Activated naive CD8-positive, alpha-beta T cell (primary cell): Measurements from ENCODE around the gene SPEF1.

ENCODE experiments used
- H3K27ac Mint-ChIP-seq: one replicate; pipeline ENCODE4 v1.8.0; 2021; ENCODE audit warnings: mixed read lengths
- H3K27me3 Mint-ChIP-seq: one replicate; pipeline ENCODE4 v1.8.0; 2021; ENCODE audit warnings: mixed read lengths
- H3K36me3 Mint-ChIP-seq: one replicate; pipeline ENCODE4 v1.8.0; 2021; ENCODE audit warnings: mixed read lengths
- H3K4me1 Mint-ChIP-seq: one replicate; pipeline ENCODE4 v1.8.0; 2021; ENCODE audit warnings: low read depth, mixed read lengths
- H3K4me3 Mint-ChIP-seq: one replicate; pipeline ENCODE4 v1.8.0; 2021; ENCODE audit warnings: mild to moderate bottlenecking, mixed read lengths
- H3K9me3 Mint-ChIP-seq: one replicate; pipeline ENCODE4 v1.8.0; 2021; ENCODE audit warnings: low read depth, mixed read lengths

The SPEF1 gene

DNA sequence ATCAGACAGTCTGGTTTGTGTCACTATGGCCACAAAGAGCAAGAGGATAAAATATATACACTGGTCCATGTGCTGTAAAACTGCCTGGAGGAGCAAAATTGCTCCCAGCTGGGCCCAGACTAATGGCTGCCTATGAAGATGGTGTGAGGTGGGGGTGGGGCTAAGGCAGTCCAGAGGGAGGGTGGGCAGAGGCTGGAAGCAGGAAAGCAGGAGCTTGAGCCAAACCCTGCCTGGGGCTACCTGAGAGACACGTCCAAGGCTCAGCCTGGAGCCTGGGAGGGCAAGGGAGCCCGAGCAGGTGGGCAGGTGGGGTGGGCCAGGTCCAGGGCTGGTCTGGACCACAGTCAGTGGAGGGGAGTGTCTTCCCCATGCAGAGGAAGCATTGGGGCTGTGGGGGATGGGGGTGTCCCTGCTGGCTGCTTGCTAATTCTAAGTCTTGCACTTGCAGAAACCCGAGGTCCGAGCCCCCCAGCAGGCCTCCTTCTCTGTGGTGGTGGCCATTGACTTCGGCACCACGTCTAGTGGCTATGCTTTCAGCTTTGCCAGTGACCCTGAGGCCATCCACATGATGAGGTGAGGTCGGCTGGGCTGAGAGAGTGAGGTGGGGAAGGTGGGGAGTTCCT lies 39.3 kb downstream of the SPEF1 start:
- H3K36me3 Mint-ChIP-seq = no peaks in the 10 kb centered on the region
- no peak overlapping the region for H3K4me3 Mint-ChIP-seq
- H3K27ac Mint-ChIP-seq = no peak overlapping the region
- H3K9me3 Mint-ChIP-seq = no peaks in the 10 kb centered on the region
- peaks cover 3% of the 10 kb centered on the region for H3K27me3 Mint-ChIP-seq
- H3K4me1 Mint-ChIP-seq = peaks cover 12% of the 10 kb centered on the region

GRCh38 chr20:3740615-3741301 lies 40.5 kb downstream of the SPEF1 start:
- H3K4me3 Mint-ChIP-seq = no peak overlapping the region
- no peak overlapping the region for H3K27ac Mint-ChIP-seq
- no peaks in the 10 kb centered on the region for H3K36me3 Mint-ChIP-seq
- peaks cover 12% of the 10 kb centered on the region for H3K4me1 Mint-ChIP-seq
- H3K27me3 Mint-ChIP-seq = peaks cover 2% of the 10 kb centered on the region
- H3K9me3 Mint-ChIP-seq = no peaks in the 10 kb centered on the region

GRCh38 chr20:3739926-3740451 lies 41.3 kb downstream of the SPEF1 start:
- Mint-ChIP-seq H3K4me1 (peaks cover 9% of the 10 kb centered on the region), H3K4me3 (no peak overlapping the region), H3K27me3 (peaks cover 2% of the 10 kb centered on the region), H3K27ac (no peak overlapping the region), H3K9me3 (no peaks in the 10 kb centered on the region), H3K36me3 (no peaks in the 10 kb centered on the region)

GRCh38 chr20:3739054-3739925 lies 42.0 kb downstream of the SPEF1 start:
- peaks cover 2% of the 10 kb centered on the region for H3K27me3 Mint-ChIP-seq
- H3K27ac Mint-ChIP-seq = no peak overlapping the region

DNA sequence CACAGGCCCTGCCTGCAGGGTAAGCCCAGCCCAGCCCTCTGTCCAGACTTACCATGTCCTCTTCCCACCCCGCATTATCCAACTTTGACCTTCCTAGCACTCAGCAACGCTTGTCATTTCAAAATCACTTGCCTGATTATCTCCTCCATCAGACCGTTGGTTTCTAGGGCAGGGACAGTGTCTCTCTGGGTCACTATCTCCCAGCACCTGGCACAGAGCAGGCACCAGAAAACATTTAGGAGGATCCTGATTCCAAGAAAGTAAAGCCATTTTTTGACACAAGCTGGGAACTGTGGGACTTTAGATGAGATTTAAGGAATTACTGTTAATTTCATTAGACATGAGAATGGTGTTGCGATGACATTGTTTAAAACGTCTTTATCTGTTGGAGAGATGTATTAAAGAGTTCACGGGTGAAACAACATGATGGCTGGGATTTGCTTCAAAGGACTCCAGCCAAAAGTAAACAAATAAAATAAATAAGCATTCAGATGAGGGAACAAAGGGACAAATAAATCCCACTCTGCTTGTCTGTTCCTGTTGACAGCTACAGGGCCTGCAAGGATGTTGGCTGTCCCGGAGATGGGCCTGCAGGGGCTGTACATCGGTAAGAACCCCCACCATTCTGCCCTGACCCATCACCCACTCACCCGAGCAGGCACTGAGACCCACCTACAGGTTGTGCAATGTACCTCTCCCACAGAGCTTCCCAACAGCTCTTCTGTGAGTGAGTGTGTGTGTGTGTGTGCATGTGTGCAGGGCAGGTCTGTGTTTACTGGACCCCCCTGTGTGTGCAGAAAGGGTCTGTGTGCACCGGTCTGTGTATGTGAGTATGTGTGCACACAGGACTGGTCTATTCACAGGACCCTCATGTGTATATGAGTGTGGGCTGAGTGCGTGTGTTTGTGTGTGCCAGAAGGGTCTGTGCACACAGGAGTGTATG lies 42.9 kb downstream of the SPEF1 start:
- H3K36me3 Mint-ChIP-seq = no peaks in the 10 kb centered on the region
- H3K4me3 Mint-ChIP-seq = no peak overlapping the region
- H3K27ac Mint-ChIP-seq = no peak overlapping the region
- H3K9me3 Mint-ChIP-seq = no peaks in the 10 kb centered on the region
- H3K4me1 Mint-ChIP-seq = no peaks in the 10 kb centered on the region
- peaks cover 2% of the 10 kb centered on the region for H3K27me3 Mint-ChIP-seq

More at GRCh38 chr20:3739054-3739925, 42.0 kb downstream of the SPEF1 start:
- no peaks in the 10 kb centered on the region for H3K36me3 Mint-ChIP-seq
- H3K4me3 Mint-ChIP-seq = no peak overlapping the region
- no peaks in the 10 kb centered on the region for H3K9me3 Mint-ChIP-seq
- H3K4me1 Mint-ChIP-seq = peaks cover 2% of the 10 kb centered on the region

DNA sequence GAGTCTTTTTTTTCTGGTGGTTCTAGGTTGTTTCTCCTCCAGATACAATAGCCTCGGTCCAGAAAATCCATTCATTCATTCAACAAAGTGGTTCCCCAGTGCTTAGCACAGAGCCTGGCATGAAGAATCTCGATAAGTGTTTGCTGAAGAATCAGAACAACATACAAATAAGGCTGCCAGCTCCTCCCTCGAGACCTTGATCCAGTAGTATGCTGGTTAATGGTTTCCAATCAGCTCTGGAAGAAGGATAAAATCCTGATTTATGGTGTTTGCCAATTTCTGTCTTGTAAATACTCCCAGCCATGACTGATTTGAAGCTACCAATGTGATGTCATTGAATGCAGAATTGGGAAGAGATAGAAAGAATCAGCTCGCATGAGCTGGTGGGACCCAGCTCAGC lies 45.5 kb downstream of the SPEF1 start:
- H3K36me3 Mint-ChIP-seq = no peaks in the 10 kb centered on the region

GRCh38 chr20:3734111-3734843 lies 47.0 kb downstream of the SPEF1 start:
- Mint-ChIP-seq H3K27me3 (peaks cover 15% of the 10 kb centered on the region), H3K9me3 (no peaks in the 10 kb centered on the region), H3K27ac (no peak overlapping the region), H3K36me3 (no peaks in the 10 kb centered on the region), H3K4me1 (no peaks in the 10 kb centered on the region), H3K4me3 (no peak overlapping the region)

More for the DNA sequence above, 45.5 kb downstream of the SPEF1 start:
- no peaks in the 10 kb centered on the region for H3K4me1 Mint-ChIP-seq
- no peak overlapping the region for H3K27ac Mint-ChIP-seq
- peaks cover 11% of the 10 kb centered on the region for H3K27me3 Mint-ChIP-seq
- H3K4me3 Mint-ChIP-seq = no peak overlapping the region
- H3K9me3 Mint-ChIP-seq = no peaks in the 10 kb centered on the region

GRCh38 chr20:3733119-3733995 lies 47.9 kb downstream of the SPEF1 start:
- peaks cover 16% of the 10 kb centered on the region for H3K27me3 Mint-ChIP-seq
- no peak overlapping the region for H3K4me3 Mint-ChIP-seq
- H3K27ac Mint-ChIP-seq = no peak overlapping the region

GRCh38 chr20:3732327-3733118 lies 48.7 kb downstream of the SPEF1 start, which contains the start of gene HSPA12B:
Gene HSPA12B, plus strand, starts transcription at chr20:3732685. Its CDS starts 5,990 bp downstream, at chr20:3738675.
- H3K27me3 Mint-ChIP-seq = peaks cover 18% of the 10 kb centered on the region
- no peak within 1 kb of the TSS for H3K27ac Mint-ChIP-seq
- H3K4me3 Mint-ChIP-seq = no peak within 1 kb of the TSS
- H3K4me1 Mint-ChIP-seq = no peaks in the 10 kb centered on the region
- H3K9me3 Mint-ChIP-seq = no peaks in the 10 kb centered on the region
- no peaks in the 10 kb centered on the region for H3K36me3 Mint-ChIP-seq

More at GRCh38 chr20:3733119-3733995, 47.9 kb downstream of the SPEF1 start:
- no peaks in the 10 kb centered on the region for H3K36me3 Mint-ChIP-seq
- no peaks in the 10 kb centered on the region for H3K4me1 Mint-ChIP-seq
- H3K9me3 Mint-ChIP-seq = no peaks in the 10 kb centered on the region

DNA sequence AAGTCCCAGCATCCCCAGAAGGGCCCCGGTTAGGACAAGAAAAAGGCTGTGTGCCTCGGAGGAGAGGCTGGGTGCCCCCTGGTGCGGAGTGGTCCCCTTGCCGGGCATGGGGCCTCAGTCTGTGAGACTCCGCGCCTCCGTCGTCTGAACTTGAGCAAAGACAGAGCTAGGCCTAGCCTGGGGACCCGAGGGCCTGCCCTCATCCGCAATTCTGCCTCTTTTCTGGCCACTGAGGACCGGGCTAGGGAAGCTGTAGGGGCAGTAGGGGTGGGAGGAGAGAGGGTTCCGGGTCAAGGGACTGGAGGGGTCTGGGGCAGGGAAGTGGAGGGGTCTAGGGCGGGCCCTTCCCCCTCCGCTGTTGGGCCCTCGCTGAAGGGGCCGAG lies 49.3 kb downstream of the SPEF1 start:
- Mint-ChIP-seq H3K27me3 (peaks cover 24% of the 10 kb centered on the region), H3K4me3 (no peak overlapping the region), H3K4me1 (no peaks in the 10 kb centered on the region), H3K27ac (no peak overlapping the region), H3K9me3 (no peaks in the 10 kb centered on the region), H3K36me3 (no peaks in the 10 kb centered on the region)

GRCh38 chr20:3730803-3731672 lies 50.2 kb downstream of the SPEF1 start:
- H3K9me3 Mint-ChIP-seq = no peaks in the 10 kb centered on the region
- H3K4me1 Mint-ChIP-seq = no peaks in the 10 kb centered on the region
- H3K36me3 Mint-ChIP-seq = no peaks in the 10 kb centered on the region
- no peak overlapping the region for H3K4me3 Mint-ChIP-seq
- H3K27me3 Mint-ChIP-seq = peaks cover 25% of the 10 kb centered on the region
- H3K27ac Mint-ChIP-seq = no peak overlapping the region
